Gastroesophageal sphincter (tissue), 4 donors: ENCODE data around the gene E4F1. TPM values are rescaled to one million over a fixed set of nuclear protein-coding genes. Genes with fewer than 3 reads are reported as not detected.
A peak's percentile ranks its signal among the peaks of the same experiment; 100 is the strongest.
"Not testable (repeated sequence)": the region's sequence is repeated elsewhere in the genome, so short reads cannot be mapped to it uniquely, and the experiment has no call there.

ENCODE experiments used
- ATAC-seq: fragments of 150-250 bp; one replicate; pipeline ENCODE4 v1.9.1; 2016; ENCODE audit warnings: mild to moderate bottlenecking, moderate library complexity
- H3K27ac ChIP-seq, 4 donors: fragments of 200-600 bp; sonication (generic) in 3 of 4; 1 replicate in 3 of 4; 2 replicates in 1 of 4; pipeline ENCODE4 v1.5.1; 2016 to 2019
- H3K27me3 ChIP-seq: fragments of 200-600 bp; sonication (generic); one replicate; pipeline ENCODE4 v1.5.1; 2019
- H3K36me3 ChIP-seq, 2 donors: fragments of 200-600 bp; sonication (generic); one replicate each; pipeline ENCODE4 v1.5.1; 2019; ENCODE audit warnings: control low read depth in 1 of 2
- H3K4me1 ChIP-seq, 3 donors: fragments of 200-600 bp; sonication (generic); 1 replicate in 2 of 3; 2 replicates in 1 of 3; pipeline ENCODE4 v1.5.1; 2016 to 2019; ENCODE audit warnings: control low read depth in 2 of 3
- H3K4me3 ChIP-seq, 2 donors: fragments of 200-600 bp; sonication (generic); one replicate each; pipeline ENCODE4 v1.5.1; 2019; ENCODE audit warnings: mild to moderate bottlenecking in 1 of 2, moderate library complexity in 1 of 2
- H3K9me3 ChIP-seq, 3 donors: fragments of 200-600 bp; sonication (generic); one replicate each; pipeline ENCODE4 v1.5.1; 2017 to 2019; ENCODE audit warnings: control low read depth in 2 of 3
- EP300 ChIP-seq: sonication (generic); formaldehyde crosslinking; IDR thresholded peaks from one replicate; pipeline ENCODE4 v1.6.1; 2017; ENCODE audit warnings: antibody characterized with exemption, mild to moderate bottlenecking
- POLR2A ChIP-seq, 2 donors: fragments of 450-650 bp; IDR thresholded peaks; one replicate each; pipeline ENCODE4 v1.6.1; 2017; ENCODE audit warnings: antibody characterized with exemption in 2 of 2, mild to moderate bottlenecking in 2 of 2, moderate library complexity in 1 of 2
- POLR2AphosphoS5 ChIP-seq: sonication (generic); formaldehyde crosslinking; IDR thresholded peaks from one replicate; pipeline ENCODE4 v1.6.1; 2017; ENCODE audit warnings: antibody characterized with exemption
- WGBS, 2 donors: methylation state at CpG; one replicate each; pipeline ENCODE4 v1.1.5; 2018; ENCODE audit warnings: low coverage in 1 of 2; 5-methylcytosine and 5-hydroxymethylcytosine counted together
- total RNA-seq, 4 donors: library from RNA; depleted of rRNA; stranded (reverse); fragments of >200 nt; gene quantifications; one replicate each; pipeline ENCODE4 v1.1.0, GENCODE V29; 2016
- TF ChIP-seq, protein P1 (sequence below), 4 experiments: fragments of 200-600 bp in 2 of 4; fragments of 450-650 bp in 2 of 4; sonication (generic) in 1 of 4; IDR thresholded peaks; one replicate each; pipeline ENCODE4 v1.5.1; 2017 to 2019; ENCODE audit warnings: antibody characterized with exemption in 4 of 4, mild to moderate bottlenecking in 2 of 4, moderate library complexity in 2 of 4

E4F1 gene
- total RNA-seq, 4 donors from 2014 or later = 23.1 to 35.2 (median 28.8) TPM

DNA sequence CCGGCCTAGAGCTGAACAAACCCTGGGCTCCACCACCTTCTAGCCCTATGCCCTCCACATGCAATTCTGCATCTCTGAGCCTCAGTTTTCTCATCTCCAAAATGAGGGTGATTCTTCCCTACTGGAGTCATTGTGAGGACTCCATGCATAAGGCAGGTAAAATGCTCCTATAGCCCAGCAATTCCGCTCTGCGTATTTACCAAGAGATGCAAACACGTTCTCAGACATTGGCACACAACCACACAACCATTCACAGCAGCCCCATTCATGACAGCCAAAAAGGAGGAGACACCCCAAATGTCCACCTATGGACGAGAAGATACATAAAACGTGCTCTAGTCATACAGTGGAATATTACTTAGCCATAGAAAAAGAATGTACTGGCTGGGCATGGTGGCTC lies 23.1 kb upstream of the E4F1 start:
- no peak for ATAC-seq
- 100% methylated on average over 2 of the region's 6 CpGs; no CpG with 5 or more reads in 1 of the 2 donors for WGBS, 2 donors
- Histone ChIP-seq H3K4me1 (peaks cover 0 to 24% (median 12%) of the 10 kb centered on the region in 3 donors), H3K36me3 (no peaks in the 10 kb centered on the region), H3K27ac (no peak overlapping the region), H3K9me3 (no peaks in the 10 kb centered on the region), H3K27me3 (peaks cover 31% of the 10 kb centered on the region), H3K4me3 (no peak overlapping the region)
- TF ChIP-seq, protein P1, sequence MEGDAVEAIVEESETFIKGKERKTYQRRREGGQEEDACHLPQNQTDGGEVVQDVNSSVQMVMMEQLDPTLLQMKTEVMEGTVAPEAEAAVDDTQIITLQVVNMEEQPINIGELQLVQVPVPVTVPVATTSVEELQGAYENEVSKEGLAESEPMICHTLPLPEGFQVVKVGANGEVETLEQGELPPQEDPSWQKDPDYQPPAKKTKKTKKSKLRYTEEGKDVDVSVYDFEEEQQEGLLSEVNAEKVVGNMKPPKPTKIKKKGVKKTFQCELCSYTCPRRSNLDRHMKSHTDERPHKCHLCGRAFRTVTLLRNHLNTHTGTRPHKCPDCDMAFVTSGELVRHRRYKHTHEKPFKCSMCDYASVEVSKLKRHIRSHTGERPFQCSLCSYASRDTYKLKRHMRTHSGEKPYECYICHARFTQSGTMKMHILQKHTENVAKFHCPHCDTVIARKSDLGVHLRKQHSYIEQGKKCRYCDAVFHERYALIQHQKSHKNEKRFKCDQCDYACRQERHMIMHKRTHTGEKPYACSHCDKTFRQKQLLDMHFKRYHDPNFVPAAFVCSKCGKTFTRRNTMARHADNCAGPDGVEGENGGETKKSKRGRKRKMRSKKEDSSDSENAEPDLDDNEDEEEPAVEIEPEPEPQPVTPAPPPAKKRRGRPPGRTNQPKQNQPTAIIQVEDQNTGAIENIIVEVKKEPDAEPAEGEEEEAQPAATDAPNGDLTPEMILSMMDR (IDR thresholded peaks at IDR 0.05) = no peak
- no peak for TF ChIP-seq POLR2A (IDR thresholded peaks at IDR 0.05)

DNA sequence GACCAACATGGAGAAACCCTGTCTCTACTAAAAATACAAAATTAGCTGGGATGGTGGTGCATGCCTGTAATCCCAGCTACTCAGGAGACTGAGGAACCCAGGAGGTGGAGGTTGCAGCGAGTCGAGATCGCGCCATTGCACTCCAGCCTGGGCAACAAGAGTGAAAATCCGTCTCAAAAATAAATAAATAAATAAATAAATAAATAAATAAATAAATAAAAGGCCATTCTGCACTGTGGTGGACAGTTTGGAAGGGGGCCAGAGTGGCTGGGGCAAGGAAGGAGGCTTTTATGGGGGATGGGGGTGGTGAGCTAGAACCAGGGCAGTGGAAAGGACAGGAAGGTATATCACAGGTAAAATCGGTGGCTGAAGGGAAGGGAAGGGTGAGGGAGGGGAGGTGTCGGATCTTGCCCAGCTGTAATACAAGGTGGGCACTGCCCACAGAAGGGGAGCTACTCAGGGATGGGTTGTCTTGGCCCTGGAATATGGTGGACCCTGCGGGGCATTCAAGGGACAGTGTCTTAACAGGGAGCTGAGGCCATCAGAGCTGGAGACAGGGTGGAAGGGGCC lies 20.2 kb upstream of the E4F1 start:
- not testable (repeated sequence) for H3K4me3 ChIP-seq, H3K27me3 ChIP-seq, ATAC-seq, H3K9me3 ChIP-seq, H3K27ac ChIP-seq
- Histone ChIP-seq H3K36me3 (peaks cover 0 to 18% of the 10 kb centered on the region in 2 donors), H3K4me1 (peaks cover 0 to 27% (median 14%) of the 10 kb centered on the region in 3 donors)
- 72 to 92% methylated on average over 3 to 6 of the region's 8 CpGs for WGBS, 2 donors

DNA sequence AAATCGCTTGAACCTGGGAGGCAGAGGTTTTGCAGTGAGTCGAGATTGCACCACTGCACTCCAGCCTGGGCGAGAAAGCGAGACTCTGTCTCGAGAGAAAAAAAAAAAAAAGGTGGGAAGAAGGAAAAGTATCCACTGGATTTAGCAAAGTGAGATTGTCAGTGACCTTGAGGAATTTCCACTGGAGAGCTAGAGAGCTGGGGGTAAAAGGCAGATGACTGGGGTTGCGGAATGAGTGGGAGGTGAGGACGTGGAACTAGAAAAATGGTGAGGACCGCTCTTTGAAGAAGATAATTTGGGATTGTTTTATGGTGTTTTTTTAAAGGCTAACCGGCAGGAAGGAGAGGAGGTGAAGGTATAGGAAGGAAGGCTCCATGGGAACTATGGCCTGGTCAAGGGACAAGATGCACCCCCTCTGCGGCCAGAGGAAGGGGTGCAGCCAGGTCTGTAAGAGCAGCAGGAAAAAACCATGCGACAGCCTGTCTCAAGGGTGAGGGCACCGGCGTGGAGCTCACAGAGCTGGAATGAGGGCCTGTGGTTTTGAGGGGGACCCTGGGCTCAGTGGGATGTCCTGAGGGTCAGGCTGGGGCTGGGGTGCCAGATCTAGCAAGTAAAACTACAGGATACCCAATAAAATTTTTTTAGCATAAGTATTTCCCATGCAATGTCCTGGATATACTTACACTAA lies 18.8 kb upstream of the E4F1 start:
- Histone ChIP-seq H3K27me3 (no peaks in the 10 kb centered on the region), H3K36me3 (peaks cover 0 to 32% of the 10 kb centered on the region in 2 donors), H3K4me1 (peaks cover 0 to 27% (median 14%) of the 10 kb centered on the region in 3 donors), H3K9me3 (no peaks in the 10 kb centered on the region), H3K27ac (peak overlapping the region; percentile 94 to 100 (median 98)), H3K4me3 (peak overlapping the region; percentile 78 to 87)
- 64 to 74% methylated on average over 6 to 9 of the region's 13 CpGs for WGBS, 2 donors
- TF ChIP-seq EP300 (no peak), POLR2AphosphoS5 (no peak), POLR2A (IDR thresholded peaks at IDR 0.05) (no peak)
- TF ChIP-seq, protein P1 (IDR thresholded peaks at IDR 0.05) = no peak
- no peak for ATAC-seq

GRCh38 chr16:2205104-2205966 lies 18.1 kb upstream of the E4F1 start, which contains the start of gene MLST8:
MLST8 (plus strand) TSS chr16:2205454; CDS start chr16:2206086, 632 bp downstream.
- no peaks in the 10 kb centered on the region for H3K27me3 ChIP-seq
- no peaks in the 10 kb centered on the region for H3K9me3 ChIP-seq
- peak; percentile 92 for TF ChIP-seq POLR2AphosphoS5
- TF ChIP-seq POLR2A (IDR thresholded peaks at IDR 0.05) = peak; percentile 89
- TF ChIP-seq, protein P1 (IDR thresholded peaks at IDR 0.05) = peak in 1 of 4 experiments; percentile 41
- no peak for TF ChIP-seq EP300
- H3K4me3 ChIP-seq = peak within 1 kb of the TSS; percentile 78 to 87
- peak within 1 kb of the TSS; percentile 94 to 100 (median 98) for H3K27ac ChIP-seq
- WGBS, 2 donors = 3 to 4% methylated on average over 5 to 12 of the region's 93 CpGs
- peaks cover 0 to 27% (median 14%) of the 10 kb centered on the region in 3 donors for H3K4me1 ChIP-seq
- H3K36me3 ChIP-seq = peaks cover 0 to 37% of the 10 kb centered on the region in 2 donors
- ATAC-seq = peak; percentile 93

DNA sequence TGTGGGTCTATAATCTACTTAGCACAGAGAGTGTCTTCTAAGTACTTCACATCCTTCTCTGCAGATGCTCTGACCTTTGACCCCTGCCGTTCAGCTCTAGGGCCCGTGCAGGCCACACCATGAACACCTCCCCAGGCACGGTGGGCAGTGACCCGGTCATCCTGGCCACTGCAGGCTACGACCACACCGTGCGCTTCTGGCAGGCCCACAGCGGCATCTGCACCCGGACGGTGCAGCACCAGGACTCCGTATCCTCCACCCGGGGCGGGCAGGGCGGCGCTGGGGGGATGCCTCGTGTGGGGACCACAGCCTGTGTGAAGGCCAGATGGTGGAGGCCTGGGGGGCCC lies 17.5 kb upstream of the E4F1 start:
- peak; percentile 4 for ATAC-seq
- H3K9me3 ChIP-seq = no peaks in the 10 kb centered on the region
- peak overlapping the region; percentile 78 to 87 for H3K4me3 ChIP-seq
- H3K27ac ChIP-seq = peak overlapping the region; percentile 94 to 100 (median 98)
- H3K4me1 ChIP-seq = peaks cover 0 to 27% (median 14%) of the 10 kb centered on the region in 3 donors
- peaks cover 0 to 37% of the 10 kb centered on the region in 2 donors for H3K36me3 ChIP-seq
- WGBS, 2 donors = no CpG with 5 or more reads among the region's 16 CpGs
- no peak for TF ChIP-seq POLR2AphosphoS5
- TF ChIP-seq EP300 = no peak
- TF ChIP-seq POLR2A (IDR thresholded peaks at IDR 0.05) = no peak
- TF ChIP-seq, protein P1 (IDR thresholded peaks at IDR 0.05) = no peak
- H3K27me3 ChIP-seq = no peaks in the 10 kb centered on the region
